ENCODE results near the gene TCP11L1.
"Not testable (repeated sequence)": the region's sequence is repeated elsewhere in the genome, so short reads cannot be mapped to it uniquely, and the experiment has no call there.

Gene TCP11L1

GRCh38 chr11:33068611-33069340, 29.4 kb downstream of the TCP11L1 start:
- no peak for DNase-seq

- DNase-seq = no peak
These were observed 33.1 kb downstream of the TCP11L1 start for GRCh38 chr11:33072465-33072864.

GRCh38 chr11:33083918-33084317, 44.5 kb downstream of the TCP11L1 start:
- no peak for DNase-seq

GRCh38 chr11:33086017-33086416, 46.6 kb downstream of the TCP11L1 start:
- no peak for DNase-seq

GRCh38 chr11:33089776-33090175, 50.4 kb downstream of the TCP11L1 start:
- DNase-seq = no peak

GRCh38 chr11:33094157-33094556, 54.8 kb downstream of the TCP11L1 start:
- DNase-seq = no peak

GRCh38 chr11:33103836-33104235, 64.5 kb downstream of the TCP11L1 start:
- no peak for DNase-seq

GRCh38 chr11:33109294-33109895, 70.0 kb downstream of the TCP11L1 start:
- no peak for DNase-seq

GRCh38 chr11:33110083-33110482, 70.7 kb downstream of the TCP11L1 start:
- no peak for DNase-seq

- DNase-seq = no peak
These were observed 77.2 kb downstream of the TCP11L1 start for GRCh38 chr11:33116535-33116934.

GRCh38 chr11:33122696-33123095, 83.3 kb downstream of the TCP11L1 start:
- DNase-seq = not testable (repeated sequence)
